ENCODE measurements around the gene G3BP2.
A peak's percentile ranks its signal among the peaks of the same experiment; 100 is the strongest.
"Not testable (repeated sequence)": the region's sequence is repeated elsewhere in the genome, so short reads cannot be mapped to it uniquely, and the experiment has no call there.

G3BP2 gene

DNA sequence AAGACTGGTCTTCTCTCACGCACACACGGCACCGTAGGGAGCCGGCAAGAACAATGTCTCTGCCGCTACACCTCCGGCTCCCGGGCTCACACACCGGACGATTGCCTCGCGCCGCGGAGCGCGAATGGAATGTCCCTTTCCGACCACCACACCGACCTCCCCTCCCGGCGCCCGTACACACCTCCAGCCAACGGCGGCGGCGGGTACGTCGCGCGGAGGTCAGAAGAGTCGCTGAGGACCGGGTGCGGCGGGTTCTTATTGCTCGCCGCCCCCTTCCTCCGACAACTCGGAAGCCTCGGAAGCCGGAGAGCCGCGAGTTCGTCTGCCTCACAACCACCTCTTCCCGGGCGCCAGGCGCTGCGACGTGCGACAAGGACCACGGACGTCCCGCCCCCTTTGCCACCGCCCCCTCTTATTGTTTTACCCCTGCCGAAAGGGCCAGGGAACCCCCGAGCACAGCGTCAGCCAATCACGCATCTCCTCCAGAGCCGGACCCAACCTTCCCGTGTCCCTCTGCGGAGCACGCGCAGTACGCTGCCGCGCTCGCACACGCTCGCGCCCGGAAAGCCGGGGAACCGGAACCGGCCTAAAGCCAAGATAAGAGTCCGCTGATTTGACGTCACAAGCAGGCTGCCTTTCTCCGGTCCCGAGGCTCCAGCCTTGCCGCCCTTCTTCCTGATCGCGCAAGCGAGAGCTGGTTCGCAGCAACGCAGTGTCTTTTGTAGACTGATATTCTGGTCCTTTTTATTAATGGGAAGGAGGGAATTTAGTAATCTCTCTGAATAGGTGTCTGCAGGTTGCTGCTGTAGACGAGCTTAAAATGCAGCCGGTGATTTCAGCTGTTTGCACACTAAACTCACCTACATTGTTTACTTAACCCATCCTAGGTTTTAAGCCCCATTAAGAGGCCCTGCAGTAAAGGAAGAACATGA lies at the start of gene G3BP2:
G3BP2 (minus strand) TSS at position 385 of the 932 bp plus-strand sequence. CDS start 11,386 bp downstream, outside the sequence.
- peak; percentile 99 for DNase-seq

DNA sequence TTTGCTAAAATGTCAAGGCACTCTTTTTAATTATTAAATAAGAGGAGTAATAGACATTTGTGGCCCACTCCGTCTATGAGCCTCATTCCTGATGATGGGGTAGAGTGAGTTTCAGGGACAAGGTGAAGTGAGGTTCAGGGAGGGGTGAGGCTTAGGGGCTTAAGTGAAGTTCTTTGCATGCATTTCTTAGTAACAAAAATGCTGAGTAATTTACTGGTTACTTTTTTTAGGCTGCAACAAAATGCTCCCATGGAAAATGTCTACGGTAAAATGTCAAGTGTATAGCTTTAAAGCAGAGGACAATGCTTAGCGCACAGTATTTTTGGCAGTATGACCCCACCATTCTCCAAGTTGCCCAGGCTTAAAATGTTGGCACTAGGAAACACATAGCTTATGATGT lies 49.2 kb upstream of the G3BP2 start:
- DNase-seq: no peak

DNA sequence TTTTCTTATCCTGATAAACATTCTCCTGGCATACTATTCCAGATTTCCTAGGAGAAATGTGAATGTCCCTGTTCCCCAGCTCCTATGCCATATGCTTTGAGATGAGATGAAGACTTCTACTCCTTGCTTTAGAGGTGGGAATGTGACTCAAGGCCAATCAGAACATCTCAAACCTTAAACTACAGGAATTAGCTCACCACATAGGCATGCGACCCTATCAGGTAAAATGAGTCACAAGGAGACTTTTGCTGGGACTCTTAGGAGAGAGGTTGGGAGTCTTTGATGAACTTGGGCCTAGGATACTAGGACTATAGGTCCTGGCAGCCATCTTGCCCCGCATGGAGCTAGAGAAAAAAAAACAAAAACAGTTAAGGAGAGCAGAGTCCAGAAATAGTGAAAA lies 45.3 kb upstream of the G3BP2 start:
- no peak for DNase-seq

DNA sequence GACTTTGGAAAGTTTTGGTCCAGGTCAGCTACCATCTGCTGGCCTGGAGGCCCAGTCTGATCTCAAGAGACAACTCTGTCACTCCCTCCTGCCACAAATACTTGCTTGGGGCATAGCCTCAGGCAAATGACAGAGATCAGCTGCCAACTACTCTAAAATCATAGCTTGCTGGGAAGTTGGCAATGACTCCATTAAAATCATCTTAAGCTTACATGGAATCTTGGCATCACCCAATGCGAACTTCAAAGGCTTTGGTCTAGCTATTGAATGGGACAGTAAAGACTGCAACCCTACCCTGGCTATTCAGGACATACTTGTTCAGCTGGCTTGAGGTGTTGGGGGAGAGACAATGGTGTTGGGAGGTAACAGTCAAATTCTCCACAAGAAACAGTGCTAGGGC lies 44.2 kb upstream of the G3BP2 start:
- no peak for DNase-seq

DNA sequence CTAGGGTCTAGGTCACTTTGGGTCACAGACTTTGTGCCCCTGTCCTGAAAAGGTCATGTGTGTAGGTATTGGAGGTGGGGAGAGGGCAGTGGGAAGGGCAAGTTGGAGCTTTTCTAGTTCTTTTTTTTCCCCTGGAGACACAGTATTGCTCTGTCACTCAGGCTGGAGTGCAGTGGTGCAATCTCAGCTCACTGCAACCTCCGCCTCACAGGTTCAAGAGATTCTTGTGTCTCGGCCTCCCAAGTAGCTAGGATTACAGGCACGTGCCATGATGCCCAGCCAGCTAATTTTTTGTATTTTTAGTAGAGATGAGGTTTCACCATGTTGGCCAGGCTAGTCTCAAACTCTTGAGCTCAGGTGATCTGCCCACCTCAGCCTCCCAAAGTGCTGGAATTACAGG lies 42.8 kb upstream of the G3BP2 start:
- not testable (repeated sequence) for DNase-seq

DNA sequence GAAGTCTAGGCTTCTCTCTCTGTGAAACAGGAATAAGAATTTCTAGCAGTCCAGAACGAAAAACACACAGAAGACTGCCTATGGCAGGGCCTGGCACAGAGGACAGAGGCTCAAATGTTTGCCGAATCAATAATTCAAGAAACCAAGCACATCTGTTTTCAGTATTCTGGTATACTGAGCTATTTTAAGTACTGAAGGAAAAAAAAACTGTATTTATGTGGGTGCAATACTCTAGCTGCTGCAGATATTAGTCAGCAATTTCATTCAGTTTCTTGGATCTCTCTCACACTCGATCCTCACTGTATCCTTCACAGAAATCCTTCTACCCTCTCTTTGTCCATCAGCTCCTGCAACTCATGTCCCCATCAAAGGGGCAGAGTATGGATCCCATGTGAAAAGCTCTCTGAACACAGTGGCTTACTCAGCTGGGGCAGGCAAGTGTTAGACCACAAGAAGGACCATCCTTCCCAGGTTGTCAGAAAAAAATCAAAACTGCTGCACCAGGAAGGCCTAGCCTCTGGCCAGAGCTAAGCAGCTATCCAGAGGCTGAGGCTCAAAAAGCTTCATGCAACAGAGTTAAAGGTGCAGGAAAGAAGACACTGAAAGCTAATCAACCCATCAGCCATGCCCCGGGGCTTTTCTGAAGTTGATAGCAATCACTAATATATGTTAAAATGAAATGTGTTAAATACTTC lies 42.0 kb upstream of the G3BP2 start:
- no peak for DNase-seq

DNA sequence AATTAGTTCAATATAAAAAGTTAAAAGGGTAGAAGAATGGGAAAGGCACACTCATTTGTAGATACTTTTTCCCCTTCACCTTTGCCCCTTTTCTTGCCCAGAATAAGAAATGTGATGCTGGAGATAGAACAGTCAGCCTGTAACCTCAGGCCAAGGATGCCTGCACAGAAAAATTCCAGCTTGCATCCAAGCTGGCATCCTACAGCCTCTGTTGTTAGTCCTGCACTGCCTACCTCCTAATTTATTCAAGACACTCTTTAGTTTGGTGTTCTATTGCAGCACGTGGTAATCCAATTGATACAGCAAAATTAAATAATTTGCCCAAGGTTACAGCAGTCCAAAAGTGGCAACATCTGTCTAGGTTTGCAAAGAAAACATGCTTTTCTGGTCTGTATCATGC lies 41.5 kb upstream of the G3BP2 start:
- DNase-seq: no peak

DNA sequence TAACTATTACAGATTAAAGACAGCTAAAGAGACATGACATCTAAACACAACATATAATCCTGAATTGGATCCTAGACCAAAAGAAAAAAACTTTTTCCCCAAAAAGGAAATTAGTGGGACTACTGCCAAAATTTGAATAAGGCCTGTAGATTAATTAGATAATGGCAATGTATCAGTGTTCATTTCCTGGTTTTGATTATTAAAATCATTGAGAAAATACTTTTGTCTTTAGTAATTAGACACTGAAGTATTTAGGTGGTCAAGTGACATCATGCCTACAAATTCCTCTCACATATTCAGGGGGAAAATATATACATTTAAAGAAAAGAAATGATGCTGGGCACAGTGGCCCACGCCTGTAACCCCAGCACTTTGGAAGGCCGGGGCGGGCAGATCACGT lies 40.8 kb upstream of the G3BP2 start:
- no peak for DNase-seq

DNA sequence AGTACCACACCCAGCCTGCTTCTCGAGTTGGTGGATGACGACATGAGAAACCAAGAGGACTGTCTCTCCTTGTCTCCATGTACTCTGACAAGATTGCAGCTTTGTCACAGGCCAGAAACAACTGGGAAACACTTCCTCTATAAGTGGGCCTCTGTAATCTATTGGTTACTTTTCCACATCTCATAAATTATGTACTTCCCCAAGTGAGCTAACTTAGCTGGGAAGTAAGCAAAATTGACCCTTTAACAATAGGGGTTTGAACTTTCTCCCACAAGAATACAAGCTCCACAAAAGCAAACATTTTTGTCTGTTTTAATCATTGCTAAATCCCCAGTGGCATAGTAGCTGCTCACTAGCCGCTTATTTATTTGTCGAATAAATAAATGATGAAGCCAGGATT lies 37.0 kb upstream of the G3BP2 start:
- peak; percentile 80 to 96 for DNase-seq

DNA sequence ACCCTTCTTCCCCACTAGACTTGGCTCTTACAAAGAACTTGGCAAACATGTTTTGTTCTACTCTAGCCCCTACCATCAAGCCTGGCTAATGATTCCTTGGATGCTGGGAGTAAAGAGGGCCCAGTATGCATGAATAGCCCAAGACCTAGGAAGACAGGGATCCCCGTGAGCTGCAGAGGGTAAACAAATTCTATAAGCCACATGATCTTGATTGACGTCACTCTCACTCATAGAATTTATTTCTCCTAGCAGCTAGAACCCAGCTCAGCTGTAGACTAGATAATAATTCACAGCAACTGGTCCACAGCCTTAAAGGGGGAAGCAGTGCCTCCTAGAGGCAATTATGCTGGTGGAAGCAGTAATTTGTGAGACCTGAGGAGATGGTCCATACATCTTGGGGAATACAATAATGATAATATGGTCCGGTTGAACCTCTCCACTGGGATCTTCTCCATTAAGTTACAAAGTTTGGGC lies 35.0 kb upstream of the G3BP2 start:
- peak in 1 of 2 donors; percentile 62 for DNase-seq

DNA sequence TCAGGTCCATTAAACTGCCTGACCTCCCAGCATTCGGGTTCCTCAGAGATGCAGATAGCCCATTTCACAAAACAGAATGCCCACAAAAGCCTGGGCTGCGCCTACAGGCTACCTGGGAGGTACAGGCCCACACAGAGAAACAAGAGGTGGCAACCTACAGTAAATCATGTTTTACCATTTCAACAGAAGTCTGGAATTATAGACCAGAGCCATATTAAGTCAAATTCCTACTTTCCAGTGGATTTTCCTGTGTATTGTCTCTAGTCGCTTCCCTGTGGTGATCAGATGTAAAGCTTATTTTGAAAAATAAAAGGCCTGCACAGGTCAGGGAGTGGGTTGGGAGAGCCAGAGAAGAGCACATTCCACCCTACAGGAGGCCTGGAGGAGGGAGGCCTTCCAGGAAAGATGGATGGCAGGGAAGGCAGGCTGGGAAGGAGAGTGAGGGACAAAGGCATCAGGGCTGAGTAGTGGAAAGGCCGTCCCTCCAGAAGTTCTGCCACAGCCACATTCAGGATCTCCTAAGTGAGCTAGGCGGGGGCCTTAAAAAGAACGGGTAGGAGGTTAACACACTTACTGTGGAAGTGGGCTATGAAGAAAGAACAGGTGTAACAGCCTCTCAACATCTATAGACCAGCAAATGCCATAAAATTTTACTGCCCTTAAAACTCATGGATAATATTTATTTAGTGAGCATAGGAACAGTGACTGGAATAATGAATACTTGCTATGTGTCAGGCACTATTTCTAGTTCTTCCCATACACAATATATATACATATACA lies 32.2 kb upstream of the G3BP2 start:
- no peak for DNase-seq

DNA sequence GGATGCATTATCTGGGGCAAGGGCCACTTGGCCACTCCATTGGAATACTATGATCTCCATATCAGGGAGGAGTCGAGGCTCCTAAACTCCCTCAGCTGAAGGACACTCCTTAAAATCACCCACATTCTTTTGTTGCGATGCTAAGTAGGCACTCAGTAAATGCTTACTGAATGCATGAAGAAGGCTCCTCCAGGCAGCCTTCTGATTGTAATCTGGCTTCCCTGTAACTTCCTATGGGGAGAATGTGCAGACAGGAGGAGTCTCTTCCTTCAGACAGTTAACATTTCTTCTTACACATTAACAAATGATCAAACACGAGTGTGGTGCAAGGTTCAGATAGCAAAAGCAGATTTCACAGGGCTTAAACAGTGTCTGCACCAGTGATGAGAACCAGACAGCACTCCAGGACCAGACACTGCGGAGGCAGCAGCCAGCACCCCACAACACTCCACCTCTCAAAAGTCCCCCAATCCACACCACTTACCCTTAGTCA lies 29.8 kb upstream of the G3BP2 start:
- DNase-seq: no peak

DNA sequence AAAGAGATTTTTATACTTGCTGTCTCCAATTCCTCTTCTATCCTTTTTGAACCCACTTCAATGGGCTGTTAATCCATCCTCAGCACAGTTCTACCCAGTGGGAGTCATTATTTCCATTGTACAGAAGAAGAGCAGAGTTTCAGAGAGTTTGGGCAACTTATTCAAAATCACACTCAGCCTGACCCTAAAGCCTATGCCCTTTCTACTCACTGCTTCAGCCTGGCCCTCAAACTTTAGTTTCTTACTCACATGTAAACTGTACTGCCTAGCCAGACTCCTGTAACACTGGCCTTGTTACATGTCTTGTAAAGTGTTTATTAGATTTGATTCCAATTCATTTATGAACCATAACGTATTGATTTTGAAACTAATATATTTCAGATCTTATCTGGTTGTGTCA lies 26.1 kb upstream of the G3BP2 start:
- peak in 1 of 2 donors; percentile 13 for DNase-seq

DNA sequence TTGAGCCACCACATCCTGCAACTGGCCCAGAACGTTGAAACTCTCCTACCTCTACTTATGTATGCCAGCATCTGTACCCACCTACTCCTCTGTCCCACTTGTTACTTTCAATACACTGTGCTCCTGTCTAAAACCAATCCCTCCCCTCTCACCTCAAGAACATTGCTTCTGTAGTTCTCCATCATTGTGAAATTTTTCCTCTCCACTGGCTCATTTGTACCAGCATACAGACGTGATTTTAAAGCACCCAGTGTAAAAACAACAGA lies 25.7 kb upstream of the G3BP2 start:
- DNase-seq: no peak

DNA sequence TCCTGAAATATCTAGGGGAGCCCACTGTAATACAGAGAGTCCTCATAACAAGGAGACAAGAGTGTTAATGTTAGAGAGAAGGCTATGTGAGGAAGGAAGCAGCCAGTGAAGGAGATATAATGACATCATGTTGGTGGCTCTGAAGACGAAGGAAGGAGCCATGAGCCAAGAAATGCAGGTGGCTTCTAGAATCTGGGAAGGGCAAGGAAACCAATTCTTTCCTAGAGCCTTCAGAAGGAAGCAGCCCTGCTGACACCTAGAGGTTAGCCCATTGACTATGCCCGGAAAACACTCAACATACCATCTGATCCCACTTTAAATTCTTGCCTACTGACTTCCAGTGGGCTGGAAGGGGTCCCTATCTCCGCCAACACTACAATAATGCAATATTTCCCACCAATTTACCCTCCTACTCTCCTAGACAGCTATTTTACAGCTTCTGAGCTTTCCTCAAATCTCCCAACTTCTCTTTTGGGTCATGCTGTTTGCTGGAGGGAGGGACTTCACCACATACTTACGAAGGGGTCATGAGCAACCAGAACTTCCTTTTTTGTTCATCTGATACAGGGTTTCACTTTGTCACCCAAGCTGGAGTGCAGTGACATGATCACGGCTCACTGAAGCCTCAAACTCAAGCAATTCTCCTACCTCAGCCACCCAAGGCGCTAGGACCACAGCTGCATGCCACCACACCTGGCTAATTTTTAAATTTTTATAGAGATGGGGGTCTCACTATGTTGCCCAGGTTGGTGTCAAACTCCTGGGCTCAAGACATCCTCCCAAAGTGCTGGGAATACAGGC lies 25.2 kb upstream of the G3BP2 start:
- DNase-seq: peak; percentile 73 to 89

DNA sequence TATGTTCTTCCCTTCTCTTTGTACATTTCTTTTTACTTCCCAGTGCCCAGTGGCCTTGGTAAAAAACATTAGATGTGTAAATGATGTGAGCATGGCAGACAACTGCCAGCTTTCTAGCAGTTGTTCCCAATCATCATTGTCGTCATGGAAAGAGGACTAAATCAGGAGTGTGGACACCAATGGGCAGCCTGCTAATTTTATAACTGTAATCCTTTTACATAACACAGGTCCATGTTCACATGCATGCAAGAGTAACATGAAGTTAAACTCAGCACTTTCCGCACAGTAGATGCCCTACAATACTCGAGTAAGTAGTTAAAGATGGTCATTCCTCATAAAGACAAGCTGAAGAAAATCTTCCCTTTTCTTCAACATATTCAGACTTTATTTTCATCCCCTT lies 23.4 kb upstream of the G3BP2 start:
- DNase-seq: no peak

DNA sequence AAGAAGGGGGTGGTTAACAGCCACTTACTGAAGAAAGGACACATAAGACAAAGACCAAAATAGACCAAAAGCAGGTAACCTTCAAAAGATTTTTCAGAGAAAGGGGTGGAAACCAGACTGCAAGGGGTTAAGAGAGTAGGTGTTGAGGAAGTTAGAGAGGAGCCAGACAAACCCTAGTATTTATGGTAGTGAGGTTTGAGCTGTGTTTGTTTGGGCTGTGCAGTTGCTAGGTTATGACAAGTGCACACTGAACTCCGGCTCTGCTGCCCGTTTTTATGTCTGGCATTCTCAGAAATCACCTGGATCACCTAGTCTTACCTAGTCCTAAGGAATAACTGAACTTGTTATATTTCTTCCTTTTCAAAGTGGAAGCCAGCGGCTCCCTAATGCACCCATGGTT lies 22.9 kb upstream of the G3BP2 start:
- peak; percentile 31 to 60 for DNase-seq

DNA sequence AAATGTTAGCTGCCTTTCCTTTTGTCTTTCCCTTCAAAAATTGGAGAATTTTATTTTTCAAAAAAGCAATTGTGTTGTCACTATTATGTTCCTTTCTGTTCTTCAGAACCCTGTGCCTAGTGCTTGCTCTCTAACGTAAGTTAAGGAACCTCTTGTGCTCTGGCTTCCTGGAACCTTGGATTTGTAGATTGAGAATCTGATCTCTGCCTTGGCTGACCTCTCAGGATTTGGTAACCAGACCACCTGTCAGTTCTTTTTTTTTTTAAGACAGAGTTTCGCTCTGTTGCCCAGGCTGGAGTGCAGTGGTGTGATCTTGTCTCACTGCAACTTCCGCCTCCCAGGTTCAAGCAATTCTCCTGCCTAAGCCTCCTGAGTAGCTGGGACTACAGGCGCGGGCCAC lies 18.9 kb upstream of the G3BP2 start:
- DNase-seq: not testable (repeated sequence)

DNA sequence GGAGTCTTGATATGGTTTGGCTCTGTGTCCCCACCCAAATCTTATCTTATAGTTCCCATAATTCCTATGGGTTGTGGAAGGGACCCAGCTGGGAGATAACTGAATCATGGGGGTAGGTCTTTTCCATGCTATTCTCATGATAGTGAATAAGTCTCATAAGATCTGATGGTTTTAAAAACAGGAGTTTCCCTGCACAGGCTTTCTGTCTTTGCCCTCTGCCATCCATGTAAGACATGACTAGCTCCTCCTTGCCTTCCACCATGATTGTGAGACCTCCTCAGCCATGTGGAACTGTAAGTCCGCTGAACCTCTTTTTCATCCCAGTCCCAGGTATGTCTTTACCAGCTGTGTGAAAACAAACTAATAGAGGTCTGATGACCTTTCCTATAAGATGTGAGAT lies 13.9 kb upstream of the G3BP2 start:
- peak in 1 of 2 donors; percentile 35 for DNase-seq

DNA sequence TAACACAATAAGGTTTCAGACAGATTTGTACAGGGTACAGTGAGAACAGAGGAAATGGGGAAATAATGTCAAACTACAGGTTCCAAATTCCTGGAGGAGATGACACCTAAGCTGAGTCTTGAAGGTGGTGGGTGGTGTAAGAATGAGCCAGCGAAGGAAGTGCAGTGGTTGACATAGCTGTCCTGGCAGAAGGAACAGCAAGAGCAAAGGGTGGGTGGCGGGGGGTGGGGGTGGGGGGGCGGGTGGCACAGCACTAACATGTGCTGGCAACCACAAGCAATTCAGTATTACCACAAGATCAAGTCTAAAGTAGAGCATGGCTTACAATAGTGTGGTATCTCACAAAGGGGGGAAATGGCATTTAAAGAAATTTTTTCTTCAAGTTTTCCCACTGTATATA lies 13.1 kb upstream of the G3BP2 start:
- DNase-seq: no peak

DNA sequence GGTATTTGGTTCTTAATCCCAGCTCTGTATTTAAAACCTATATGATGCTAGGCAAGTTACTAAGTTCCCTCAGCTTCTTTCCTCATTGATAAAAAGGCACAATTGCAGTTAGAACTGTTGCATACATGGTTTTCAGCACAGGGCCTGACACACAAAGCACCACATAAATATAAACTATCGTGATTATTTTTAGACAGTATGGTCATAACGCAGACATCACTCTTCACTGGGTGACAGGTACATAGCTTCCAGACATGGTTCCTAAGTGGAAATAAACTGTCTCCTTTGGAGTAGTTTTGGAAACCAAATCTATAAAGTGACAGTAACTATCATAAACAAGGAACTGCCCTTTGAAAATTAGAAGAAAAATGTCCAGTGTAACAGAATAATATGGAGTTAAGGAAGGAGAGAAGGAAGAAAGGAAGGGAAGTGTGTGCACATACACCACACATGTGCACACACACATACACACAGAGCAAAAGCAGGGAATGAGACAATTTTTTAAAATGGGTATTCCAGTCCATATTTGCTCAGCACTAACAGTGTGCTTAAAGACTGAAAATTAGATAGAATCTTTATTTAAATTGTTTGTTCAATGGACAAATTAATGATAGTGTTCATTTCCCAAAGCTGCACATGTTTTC lies 12.5 kb upstream of the G3BP2 start:
- DNase-seq: no peak

All from inflammatory macrophage treated with lipopolysaccharide for 1 hour (primary cell).